CD4-positive, alpha-beta T cell treated with Interleukin-10 for 1 hour (primary cell): ENCODE data around the gene TCFL5.
A peak's percentile ranks its signal among the peaks of the same experiment; 100 is the strongest.

ENCODE experiments used
- DNase-seq: peaks from one replicate; pipeline ENCODE4 v3.0.0-alpha.2; 2020

Gene TCFL5

DNA sequence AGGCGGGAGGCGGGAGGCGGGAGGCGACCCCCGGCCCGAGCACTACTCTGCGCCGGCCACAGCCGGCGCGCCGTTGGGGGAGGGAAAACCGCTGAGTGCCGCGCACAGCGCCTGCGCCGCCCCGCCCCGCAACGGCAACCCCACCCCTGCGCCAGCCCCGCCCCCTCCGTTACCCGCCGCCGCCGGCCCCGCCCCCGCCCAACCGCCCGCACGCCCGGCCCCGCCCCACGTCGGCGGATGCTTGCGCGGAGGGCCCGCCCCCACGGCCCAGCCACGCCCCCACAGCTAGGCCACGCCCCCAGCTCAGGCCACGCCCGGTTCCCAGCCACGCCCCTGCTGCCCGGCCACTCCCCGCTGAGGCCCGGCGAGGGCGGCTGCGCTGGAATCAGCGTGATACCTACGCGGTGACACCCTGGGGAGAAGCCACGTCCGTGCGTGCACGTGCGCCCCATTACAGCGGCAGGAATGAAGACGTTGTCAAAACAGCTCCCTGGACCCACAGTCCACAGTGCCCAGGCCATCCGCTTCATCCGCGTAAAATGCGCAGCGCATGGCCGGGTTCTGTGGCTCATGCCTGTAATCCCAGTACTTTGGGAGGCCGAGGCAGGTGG, at the start of gene TCFL5:
Gene TCFL5, minus strand, starts transcription at position 97 of the 611 bp plus-strand sequence. CDS start 152 bp downstream, outside the sequence.
- peak; percentile 93 for DNase-seq

DNA sequence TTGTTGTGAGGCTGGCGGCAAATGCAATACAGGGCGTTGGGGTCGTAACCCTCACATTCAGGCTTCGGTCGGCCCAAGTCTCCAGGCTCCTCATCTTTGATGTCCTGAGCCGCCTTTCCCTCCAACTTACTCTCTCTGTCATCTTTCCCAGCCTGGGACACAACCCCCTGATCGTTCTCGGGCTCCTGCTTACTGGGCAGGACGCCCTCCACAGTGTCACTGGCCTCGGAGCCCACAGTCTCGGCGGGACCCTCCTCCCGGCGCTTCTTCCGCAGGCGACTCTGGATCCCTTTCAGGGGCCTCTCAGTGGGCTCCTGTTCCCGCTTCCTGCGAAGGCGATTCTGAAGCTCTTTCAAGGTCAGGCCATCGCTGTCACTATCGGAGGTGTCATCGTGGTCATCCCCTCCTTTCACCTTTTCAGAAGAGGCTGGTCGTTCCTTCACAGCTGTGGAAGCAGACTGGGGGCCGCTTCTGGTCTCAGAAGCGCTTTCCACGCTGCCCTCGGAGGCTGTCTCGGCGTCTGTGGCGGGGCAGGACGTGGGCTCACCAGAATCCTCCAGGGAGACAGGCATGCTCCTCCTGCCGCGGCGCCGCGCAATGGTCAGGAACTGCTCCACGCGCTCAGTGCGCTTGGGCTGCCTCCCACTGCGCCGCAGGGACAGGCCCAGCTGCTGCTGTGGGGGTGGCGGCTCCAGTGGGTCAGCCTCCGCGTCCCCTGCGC, 49.3 kb upstream of the TCFL5 start:
- no peak for DNase-seq

DNA sequence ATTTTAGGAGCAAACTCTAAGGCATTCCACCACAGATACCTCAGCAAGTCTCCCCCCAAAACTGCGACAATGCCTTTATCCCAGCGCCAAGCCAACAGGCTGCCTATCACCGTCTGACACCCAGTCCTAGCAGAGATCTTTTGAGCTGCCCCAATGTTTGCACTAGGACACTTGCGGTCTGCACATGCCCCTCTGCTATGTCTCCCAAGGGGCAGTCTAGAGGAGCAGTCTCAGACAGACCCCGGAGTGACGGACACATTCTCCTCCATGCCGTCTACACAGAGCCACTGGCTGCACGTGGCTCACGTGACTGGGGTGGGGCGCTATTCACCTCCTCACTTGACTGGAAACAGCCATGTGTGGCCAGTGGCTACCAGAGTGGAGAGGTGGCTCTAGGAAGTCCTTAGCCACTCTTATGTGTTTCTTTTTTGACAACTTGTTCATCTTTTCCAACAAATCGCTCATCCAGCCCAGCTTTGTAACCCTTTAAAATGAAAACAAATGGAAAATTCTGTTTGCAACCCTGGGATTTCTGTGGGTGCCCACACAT, 48.7 kb upstream of the TCFL5 start:
- no peak for DNase-seq

DNA sequence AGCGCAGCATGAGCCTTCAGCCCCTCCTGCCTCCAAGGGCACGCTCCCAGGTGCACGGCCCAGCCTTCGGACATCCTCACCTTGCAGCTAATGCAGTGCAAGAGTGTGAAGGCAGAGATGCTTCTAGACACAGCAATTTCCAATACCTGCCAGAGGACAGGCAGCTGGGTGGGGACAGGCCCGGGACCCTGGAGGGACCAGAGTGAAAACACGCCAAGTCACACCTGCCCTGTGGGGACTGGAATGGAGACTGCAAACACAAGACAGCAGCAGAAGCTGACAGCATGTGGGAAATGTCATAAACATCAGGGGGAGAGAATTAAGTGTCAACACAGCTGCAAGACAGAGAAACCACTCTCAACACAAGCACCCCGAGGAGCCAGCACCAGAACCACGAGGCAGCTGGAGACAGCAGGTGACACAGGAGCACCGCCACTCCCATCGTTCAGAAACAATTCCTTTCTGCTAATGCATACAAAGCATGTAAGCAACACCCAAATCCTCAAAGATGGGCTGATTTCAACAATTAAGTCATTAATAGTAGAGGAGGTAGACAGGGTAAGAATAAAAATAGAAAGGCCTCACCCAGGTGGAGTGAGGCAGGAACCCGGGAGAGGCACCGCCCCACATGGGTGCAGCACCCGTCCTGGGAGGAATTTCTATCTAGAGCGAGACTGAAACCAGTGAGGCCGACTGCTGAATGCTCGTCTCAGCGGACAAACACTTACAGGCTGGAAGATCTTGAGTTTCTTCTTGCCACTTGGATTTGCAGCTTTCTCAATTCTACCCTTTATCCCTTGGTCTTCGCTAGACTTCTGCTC, 47.6 kb upstream of the TCFL5 start:
- DNase-seq, result no peak

DNA sequence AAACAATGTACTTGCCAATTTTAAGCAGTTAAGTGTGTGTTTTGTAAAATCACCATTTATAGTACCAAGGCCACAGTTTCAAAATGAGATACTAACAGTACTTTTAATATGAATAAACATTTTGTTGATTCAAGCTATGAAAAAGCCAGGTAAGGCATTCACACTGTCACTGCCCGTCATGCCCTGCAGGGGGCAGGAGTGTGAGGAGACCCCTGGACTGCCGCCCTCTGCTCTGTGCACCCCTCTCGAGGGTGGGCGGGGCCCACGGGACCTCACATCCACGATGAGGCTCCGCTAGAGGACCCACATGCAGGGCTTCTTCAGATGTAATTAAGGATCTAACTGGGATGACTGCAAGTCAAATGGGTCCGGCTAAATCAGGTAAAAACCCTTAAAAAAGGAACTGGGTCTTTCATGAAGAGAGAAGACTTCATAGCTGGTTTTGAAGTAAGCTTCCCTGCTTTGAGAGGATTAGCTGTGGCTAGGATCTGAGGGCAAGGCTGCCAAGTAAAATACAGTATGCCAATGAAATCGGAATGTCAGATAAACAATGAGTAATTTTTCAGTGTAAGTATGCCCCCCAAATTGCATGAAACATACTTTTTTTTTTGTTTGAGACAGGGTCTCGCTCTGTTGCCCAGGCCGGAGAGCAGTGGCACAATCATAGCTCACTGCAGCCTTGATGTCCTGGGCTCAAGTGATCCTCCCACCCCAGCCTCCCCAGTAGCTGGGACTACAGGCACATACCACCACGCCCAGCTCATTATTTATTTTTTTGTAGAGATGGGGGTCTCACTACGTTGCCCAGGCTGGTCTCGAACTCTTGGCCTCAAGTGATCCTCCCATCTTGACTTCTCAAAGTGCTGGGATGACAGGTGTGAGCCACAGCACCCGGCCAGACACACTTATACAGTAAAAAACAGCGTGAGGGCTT, 46.0 kb upstream of the TCFL5 start:
- DNase-seq, result peak; percentile 54

DNA sequence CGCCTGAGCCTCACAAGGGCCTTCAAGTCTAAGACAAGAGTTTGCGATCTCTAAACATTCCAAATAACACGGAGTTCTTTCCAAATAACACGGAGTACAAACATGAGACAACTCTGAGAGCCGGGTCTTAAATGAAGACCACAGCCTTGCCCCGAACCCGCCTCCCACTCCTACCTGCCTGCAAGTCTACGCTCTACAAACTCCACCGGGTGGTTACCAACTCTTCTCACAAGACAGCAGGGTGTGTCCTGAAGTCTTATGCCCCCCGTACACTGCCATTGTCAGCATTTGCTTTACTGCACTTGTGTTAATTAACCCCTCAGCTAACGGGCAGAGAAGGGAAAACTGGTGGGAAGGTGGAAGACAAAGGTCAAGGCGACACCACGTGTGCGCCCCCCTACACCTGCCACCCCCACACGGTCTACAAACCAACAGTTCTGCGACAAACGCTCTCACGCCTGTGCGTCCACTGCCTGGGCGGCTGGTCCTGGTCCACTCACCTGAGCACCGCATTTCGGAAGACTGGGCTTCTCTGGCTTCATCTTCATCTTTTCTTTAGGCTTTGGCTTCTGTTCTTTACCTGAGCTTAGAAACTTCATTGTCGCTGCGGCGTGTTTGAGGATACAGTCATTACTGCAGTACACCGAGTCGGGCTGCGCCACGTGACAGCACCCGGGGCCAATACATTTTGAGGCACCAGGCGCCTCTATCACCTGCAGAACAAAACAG, 45.2 kb upstream of the TCFL5 start:
- no peak for DNase-seq

DNA sequence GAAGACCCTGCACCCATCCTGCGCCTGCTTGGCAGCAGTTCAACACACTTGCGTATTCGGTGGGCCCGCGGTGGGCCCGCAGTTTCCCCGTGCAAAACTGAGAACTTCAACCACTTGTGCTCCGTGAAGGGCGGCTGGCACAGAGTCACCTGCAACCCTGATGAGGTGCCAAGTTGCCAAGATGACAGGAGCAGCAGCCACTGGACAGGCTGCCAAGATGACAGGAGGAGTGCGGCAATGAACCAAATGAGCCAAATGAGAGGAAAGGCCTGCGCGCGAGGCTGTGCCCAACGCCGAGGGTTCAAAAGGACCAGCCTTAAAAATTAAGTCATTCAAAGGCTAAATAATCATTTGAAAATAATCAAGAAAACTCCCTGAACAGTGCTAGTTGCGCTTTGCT, 44.6 kb upstream of the TCFL5 start:
- DNase-seq, result no peak

GRCh38 chr20:62905536-62906117, 44.0 kb upstream of the TCFL5 start:
- no peak for DNase-seq

DNA sequence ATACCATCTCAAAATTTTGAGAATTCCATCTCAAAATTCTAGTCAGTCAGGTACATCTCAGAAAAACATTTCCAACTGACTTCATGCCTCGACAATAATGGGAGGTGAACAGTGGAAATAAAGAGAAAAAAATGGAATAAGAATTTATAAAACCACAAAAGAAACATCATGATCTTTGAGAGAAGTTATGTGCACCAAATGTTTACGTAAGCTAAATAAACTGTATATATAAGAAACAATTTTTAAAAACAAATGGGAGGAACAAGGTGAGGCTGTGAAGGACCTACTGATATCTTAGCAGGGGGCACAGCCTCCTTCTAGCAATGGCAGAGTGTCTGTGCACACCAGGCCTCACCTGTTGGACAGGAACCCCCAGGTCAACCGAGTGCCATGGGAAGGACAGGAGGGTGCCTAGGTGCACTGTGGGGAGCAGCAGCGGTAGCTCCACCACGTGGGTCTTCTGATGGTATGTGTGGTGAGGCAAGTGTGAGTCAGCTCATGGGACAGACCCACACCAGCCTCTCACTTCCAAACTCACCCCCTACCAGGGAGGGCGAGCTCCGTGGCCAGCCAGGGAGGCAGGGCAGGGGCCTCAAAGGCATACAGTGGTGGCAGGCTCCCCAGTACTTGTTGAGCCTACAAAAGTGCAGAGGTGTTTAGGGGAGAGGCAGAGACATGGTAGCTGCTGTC, 41.4 kb upstream of the TCFL5 start:
- no peak for DNase-seq

DNA sequence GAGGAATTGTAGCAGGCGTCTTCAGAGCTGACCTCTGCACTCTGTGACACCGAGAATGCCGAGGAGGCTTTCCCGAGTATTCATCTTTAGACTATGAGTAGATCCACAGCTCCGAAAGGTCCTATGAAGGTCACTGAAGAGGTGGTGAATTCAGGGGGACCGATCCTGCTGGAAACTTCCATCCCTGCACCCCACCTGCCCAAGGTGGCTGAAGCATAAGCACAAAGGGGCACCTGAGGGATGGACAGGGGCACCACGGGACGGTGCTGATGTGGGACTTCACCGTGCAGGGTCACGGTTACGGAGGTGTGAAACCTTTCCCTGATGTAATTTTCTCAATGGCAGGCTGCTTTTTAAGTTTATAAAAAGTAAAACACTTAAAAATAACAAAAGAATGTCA, 40.3 kb upstream of the TCFL5 start:
- no peak for DNase-seq

DNA sequence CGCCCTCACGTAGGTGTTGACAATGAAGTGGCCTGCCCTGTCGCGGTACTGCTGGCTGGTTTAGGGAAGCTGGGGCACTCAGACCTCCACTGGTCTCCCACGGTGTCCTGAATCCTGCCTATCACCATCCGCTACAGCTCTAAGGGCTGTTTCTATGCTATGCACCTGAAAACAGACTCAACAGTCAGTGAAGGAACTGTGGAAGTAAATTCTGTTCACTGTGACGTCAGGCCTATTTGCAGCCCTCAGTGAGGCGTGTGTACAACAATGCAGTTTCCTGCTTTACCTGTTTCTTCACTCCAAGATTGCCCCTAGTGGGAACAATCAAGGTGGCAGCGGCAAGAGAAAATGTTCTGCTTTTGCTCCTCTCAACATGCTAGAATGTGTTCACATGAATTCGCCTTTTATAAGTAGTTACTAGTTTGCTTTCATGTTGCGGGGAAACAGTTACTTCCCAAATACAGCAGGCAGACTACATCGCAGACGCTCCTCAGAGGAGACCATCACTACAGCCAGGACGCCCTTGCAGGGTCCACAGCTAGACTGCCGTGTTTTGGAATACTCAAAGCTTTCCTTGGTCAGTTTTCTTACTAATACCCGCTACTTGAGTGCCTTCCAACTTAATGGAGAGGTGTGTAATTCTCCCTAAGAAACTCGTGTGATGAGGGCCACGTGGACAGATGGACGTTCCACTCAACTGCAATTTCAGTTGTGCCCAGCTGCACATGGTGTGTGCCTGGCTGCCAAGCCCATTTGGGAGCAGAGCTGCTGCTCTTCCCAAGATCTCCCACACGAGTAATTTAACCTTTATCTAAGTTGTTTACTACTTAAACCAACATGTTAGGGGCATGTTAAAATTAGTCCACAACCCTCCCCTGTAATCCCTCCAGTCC, 39.3 kb upstream of the TCFL5 start:
- no peak for DNase-seq

DNA sequence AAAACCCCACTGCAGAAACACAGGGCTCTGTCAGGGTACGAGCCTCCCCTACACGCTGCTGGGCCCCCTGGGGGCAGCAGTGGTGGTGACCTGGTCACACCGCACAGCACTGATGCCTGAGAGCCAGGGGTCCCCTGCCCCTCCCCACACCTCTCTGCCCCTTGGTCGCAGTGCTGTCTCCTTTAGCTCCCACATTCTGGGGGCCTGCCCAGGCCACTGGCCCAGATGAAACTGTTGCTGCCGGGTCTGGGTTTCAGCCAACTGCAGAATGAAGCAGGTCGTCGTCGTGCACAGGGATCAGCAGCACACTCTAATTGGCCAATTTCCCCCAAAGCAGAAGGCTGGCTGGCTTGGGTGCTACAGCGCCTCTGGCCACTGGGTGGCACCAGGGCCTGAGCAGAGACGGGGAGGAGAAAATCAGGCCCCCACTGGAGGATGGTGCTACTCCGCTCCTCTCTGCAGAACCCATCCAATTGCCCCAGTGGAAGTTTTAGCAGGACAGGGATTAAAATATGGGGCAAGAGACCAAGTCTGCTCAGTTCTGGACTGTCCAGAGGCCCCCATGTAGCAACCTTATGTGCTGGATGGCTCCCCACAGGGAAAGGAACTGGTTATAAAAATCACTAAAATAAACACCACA, 38.5 kb upstream of the TCFL5 start:
- DNase-seq, result peak; percentile 84

DNA sequence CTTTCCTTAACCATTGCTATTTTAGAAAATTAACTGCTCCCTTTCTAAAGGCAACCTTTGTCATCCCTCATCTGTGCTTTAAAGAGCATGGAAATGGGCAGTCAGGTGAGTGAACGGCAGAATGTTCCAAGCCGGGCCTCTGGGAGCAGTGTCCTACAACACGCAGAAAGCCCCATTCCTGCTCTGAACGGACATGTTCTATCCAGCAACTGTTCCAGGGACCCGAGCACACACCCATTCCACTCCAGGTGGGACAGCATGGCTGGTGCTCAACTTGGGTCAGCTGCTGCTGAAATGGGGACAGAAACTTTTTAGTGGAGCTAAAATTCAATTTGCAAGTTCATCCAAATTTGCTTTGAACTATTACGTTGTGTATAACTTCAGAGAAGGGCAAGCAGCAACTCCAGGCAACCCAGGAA, 38.0 kb upstream of the TCFL5 start:
- DNase-seq, result no peak

DNA sequence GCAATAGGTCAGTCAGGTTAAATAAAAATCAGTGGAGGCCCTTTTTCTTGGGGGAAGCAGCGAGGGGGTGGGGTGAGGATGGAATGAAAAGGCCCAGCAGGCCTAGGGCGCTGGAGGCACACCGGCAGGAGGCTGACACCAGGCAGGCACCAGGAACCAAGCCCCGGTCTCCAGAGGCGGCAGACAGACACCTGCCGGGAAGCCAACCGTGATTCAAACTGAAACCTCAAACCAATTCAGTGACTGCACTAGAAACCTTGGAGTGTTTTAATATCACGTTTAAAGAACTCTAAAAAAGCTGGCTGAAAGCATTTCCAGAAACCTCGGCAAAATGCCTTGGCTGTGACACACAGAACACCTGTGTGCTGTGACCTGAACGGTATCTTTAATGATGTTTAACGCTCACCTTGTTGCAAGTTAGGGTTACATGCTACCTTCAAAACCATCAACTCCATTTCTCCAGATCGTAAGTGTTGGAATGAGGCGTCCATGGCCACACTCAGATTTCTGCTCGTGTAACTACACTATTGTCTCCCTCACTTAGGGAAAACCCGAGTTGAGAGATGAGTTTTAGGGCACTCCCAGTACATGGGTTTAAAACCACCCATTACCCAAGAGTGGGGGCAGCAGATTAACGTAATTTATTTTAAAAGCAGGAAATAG, 37.5 kb upstream of the TCFL5 start:
- no peak for DNase-seq

GRCh38 chr20:62898093-62898964, 36.7 kb upstream of the TCFL5 start:
- no peak for DNase-seq

DNA sequence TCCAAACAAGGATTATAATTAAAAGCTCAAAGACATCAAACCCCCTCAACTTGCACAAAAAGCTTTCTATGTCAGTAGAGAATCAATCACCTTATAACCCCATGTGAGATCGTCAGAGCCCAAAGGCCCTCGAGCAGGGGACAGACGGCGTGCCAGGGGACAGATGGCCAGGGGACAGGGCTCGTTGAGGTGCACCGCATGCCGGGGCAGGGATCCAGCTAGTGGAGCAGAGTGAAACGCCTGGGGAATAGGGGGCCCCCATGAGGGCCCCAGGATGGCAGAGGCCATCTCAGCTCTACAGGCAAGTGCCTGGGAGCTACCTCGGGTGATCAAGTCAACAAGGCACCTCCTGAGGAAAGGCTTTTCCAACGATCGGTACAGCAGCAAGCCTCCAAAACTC, 36.0 kb upstream of the TCFL5 start:
- no peak for DNase-seq

DNA sequence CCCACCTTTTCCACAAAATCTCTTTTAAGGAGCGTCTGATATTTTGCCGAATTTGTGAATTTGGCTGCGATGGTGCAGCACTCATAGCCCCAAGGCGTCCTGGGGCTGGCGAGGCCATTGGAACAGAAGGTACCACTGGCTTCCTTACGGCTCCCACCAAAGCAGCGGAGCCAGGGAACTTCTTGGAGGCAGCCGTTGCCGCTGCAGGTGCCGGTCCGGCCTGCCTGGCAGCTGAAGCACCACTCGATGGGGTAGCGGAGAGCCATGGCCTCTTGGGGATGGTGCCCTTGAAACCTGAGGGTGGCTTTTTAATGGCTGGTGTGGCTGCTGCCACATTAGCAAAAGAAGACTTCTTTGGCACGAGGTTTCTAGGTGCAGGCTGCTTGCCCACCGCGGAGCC, 34.9 kb upstream of the TCFL5 start:
- DNase-seq, result no peak

GRCh38 chr20:62895539-62895938, 33.9 kb upstream of the TCFL5 start:
- DNase-seq, result no peak
